NB4 (cell line): Measurements from ENCODE around the gene LRIF1.

Source experiments
- DNase-seq: peaks from one replicate; pipeline ENCODE4 v3.0.0; 2010; ENCODE audit warnings: low read depth
- H3K4me3 ChIP-seq: one replicate; pipeline ENCODE4 v1.5.1; 2011; ENCODE audit warnings: mild to moderate bottlenecking, low read depth, low read length, moderate library complexity
- CTCF ChIP-seq: IDR thresholded peaks from one replicate; pipeline ENCODE4 v1.5.1; 2012; ENCODE audit warnings: low read depth, low read length
- MAX ChIP-seq: IDR thresholded peaks from 2 replicates; pipeline ENCODE4 v1.6.1; 2011; ENCODE audit warnings: low read depth, low read length
- MYC ChIP-seq: IDR thresholded peaks from 2 replicates; pipeline ENCODE4 v1.6.1; 2011; ENCODE audit warnings: low read depth, low read length
- POLR2A ChIP-seq: IDR thresholded peaks from 2 replicates; pipeline ENCODE4 v1.6.1; 2011; ENCODE audit warnings: mild to moderate bottlenecking; ENCODE audit not compliant: insufficient read length; ENCODE audit errors: extremely low read depth

The LRIF1 gene

GRCh38 chr1:110916669-110917306, 46.9 kb downstream of the LRIF1 start:
- H3K4me3 ChIP-seq, result peak overlapping the region; percentile 46
- DNase-seq, result peak; percentile 76
- TF ChIP-seq POLR2A (no peak), MAX (peak; percentile 37; the same call in 1 of the 2 replicates), MYC (no peak)

- peak overlapping the region; percentile 46 for H3K4me3 ChIP-seq
- TF ChIP-seq MAX (no peak), POLR2A (no peak), MYC (no peak), CTCF (no peak)
- no peak for DNase-seq
Observed at GRCh38 chr1:110916274-110916668, 47.5 kb downstream of the LRIF1 start.

GRCh38 chr1:110915804-110916203, 47.9 kb downstream of the LRIF1 start:
- H3K4me3 ChIP-seq, result no peak overlapping the region
- TF ChIP-seq MAX (no peak), MYC (no peak), CTCF (no peak), POLR2A (no peak)
- DNase-seq, result no peak

- no peak for DNase-seq
- H3K4me3 ChIP-seq, result no peak overlapping the region
- TF ChIP-seq MAX, result no peak
- TF ChIP-seq CTCF, result no peak
- no peak for TF ChIP-seq MYC
- TF ChIP-seq POLR2A, result no peak
Observed at GRCh38 chr1:110914676-110915075, 49.0 kb downstream of the LRIF1 start.

- no peak for TF ChIP-seq CTCF
- TF ChIP-seq MAX, result no peak
- no peak for TF ChIP-seq MYC
- TF ChIP-seq POLR2A, result no peak
- H3K4me3 ChIP-seq, result no peak overlapping the region
- no peak for DNase-seq
Observed at GRCh38 chr1:110912784-110913183, 50.9 kb downstream of the LRIF1 start.

- TF ChIP-seq CTCF, result no peak
- no peak for TF ChIP-seq MYC
- no peak for TF ChIP-seq MAX
- TF ChIP-seq POLR2A, result no peak
- DNase-seq, result no peak
- H3K4me3 ChIP-seq, result no peak overlapping the region
Observed at GRCh38 chr1:110903853-110904500, 59.7 kb downstream of the LRIF1 start.
